ENCODE measurements around the gene SOX15.
A peak's percentile ranks its signal among the peaks of the same experiment; 100 is the strongest.

The SOX15 gene

DNA sequence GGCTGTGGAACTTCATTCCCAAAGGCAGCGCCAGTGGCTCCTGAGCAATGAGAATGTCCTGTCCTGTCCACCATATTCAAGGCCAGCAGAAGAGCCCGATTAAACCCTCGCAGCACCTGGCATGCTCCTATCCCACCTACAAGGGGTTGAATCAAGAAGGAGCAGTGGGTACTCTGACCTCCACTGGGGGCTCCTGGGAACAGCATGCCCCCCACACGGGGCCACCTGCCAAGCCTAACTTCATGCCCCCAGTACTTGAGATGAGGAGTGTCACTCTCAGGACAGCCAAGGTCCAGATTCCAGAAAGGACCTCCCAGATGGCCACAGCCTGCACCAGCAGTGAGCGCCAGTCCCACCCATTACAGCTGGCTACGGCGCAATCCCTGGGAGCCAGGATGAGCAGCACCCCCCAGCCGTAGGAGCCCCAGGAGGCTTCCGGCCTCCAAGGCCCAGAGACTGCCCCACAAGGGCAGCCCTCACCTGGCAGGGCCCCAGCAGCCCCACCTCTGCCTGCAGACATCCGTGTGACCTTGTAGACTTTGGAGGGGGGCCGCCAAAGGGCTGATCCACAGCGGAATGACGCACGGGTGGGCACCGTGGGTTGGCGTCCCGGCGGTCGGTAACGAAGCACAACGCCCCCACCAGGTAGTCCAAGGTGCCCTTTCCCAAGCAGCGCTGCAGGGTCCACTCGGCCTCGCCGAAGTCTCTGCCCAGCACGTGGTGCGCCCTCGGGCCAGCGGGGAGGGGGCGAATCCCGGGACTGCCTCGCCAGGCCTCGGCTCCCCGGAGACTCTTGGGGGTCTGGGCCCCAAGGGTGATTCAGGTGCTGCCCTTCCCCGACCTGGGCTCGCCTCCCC is 7.3 kb downstream of the SOX15 start:
- Histone ChIP-seq H3K27me3 (ENCODE audit: control insufficient read depth in 1 of 2, insufficient read depth in 2 of 2, low read length in 2 of 2) (no peaks in the 10 kb centered on the region), H3K9ac (ENCODE audit: low read length) (no peak overlapping the region), H3K4me3 (ENCODE audit: low read depth in 1 of 2, low read length in 2 of 2) (peak overlapping the region; percentile 27 to 80), H3K4me1 (ENCODE audit: insufficient read depth, low read length) (peaks cover 38% of the 10 kb centered on the region), H3K36me3 (ENCODE audit: insufficient read depth, low read length) (peaks cover 29% of the 10 kb centered on the region), H3K27ac (ENCODE audit: low read depth, low read length) (peak overlapping the region; percentile 96), H3K9me3 (ENCODE audit: low read length) (no peaks in the 10 kb centered on the region)

DNA sequence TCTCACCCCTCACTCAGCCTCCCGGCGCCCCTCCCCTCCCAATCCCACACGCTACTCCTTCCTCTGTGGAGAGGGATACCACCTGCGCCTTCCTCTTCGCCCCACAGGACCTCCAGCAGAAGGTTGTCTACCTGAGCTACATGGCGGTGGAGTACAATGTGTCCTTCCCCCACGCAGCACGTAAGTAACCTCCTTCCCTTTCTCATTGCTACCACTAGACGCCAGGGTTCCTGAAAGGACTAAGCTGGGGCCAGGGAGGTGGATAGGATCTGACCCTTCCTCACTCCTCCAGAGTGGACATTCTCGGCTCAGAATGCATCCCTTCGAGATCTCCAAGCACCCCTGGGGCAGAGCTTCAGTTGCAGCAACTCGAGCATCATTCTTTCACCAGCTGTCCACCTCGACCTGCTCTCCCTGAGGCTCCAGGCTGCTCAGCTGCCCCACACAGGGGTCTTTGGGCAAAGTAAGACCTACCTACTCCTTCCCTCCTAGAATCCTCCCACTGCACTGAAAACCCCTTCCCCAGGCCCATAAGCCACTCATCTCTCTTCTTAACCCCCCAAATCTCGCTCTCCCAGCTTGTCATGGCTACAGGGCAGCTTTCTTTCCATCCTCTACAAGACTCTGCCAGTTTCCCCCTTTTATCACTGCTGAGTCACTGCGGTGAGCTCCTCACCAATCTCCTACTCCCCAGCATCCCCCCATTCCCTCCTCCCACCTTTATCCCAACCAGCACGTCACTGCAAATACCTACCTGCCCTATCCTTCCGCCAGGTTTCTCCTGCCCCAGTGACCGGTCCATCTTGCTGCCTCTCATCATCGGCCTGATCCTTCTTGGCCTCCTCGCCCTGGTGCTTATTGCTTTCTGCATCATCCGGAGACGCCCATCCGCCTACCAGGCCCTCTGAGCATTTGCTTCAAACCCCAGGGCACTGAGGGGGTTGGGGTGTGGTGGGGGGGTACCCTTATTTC is 9.0 kb downstream of the SOX15 start:
- Histone ChIP-seq H3K9me3 (ENCODE audit: low read length) (no peaks in the 10 kb centered on the region), H3K9ac (ENCODE audit: low read length) (no peak overlapping the region), H3K4me3 (ENCODE audit: low read depth in 1 of 2, low read length in 2 of 2) (peak overlapping the region in 1 of 2 donors; percentile 41), H3K4me1 (ENCODE audit: insufficient read depth, low read length) (peaks cover 38% of the 10 kb centered on the region), H3K27ac (ENCODE audit: low read depth, low read length) (peak overlapping the region; percentile 73), H3K27me3 (ENCODE audit: control insufficient read depth in 1 of 2, insufficient read depth in 2 of 2, low read length in 2 of 2) (no peaks in the 10 kb centered on the region), H3K36me3 (ENCODE audit: insufficient read depth, low read length) (peaks cover 46% of the 10 kb centered on the region)

DNA sequence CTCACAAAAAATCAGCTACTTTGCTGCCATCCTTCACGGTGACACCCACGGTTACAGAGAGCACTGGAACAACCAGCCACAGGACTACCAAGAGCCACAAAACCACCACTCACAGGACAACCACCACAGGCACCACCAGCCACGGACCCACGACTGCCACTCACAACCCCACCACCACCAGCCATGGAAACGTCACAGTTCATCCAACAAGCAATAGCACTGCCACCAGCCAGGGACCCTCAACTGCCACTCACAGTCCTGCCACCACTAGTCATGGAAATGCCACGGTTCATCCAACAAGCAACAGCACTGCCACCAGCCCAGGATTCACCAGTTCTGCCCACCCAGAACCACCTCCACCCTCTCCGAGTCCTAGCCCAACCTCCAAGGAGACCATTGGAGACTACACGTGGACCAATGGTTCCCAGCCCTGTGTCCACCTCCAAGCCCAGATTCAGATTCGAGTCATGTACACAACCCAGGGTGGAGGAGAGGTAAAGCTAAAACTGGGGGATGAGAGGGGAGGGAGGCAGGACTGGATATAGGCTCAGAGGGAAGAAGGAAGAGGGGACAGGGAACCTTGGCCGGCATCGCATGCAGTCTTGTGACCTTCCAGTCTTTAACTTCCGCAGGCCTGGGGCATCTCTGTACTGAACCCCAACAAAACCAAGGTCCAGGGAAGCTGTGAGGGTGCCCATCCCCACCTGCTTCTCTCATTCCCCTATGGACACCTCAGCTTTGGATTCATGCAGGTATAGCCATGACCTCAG is 9.9 kb downstream of the SOX15 start:
- Histone ChIP-seq H3K36me3 (ENCODE audit: insufficient read depth, low read length) (peaks cover 55% of the 10 kb centered on the region), H3K27ac (ENCODE audit: low read depth, low read length) (peak overlapping the region; percentile 73), H3K4me3 (ENCODE audit: low read depth in 1 of 2, low read length in 2 of 2) (peak overlapping the region; percentile 21 to 41), H3K27me3 (ENCODE audit: control insufficient read depth in 1 of 2, insufficient read depth in 2 of 2, low read length in 2 of 2) (no peaks in the 10 kb centered on the region), H3K4me1 (ENCODE audit: insufficient read depth, low read length) (peaks cover 47% of the 10 kb centered on the region), H3K9ac (ENCODE audit: low read length) (no peak overlapping the region), H3K9me3 (ENCODE audit: low read length) (no peaks in the 10 kb centered on the region)

DNA sequence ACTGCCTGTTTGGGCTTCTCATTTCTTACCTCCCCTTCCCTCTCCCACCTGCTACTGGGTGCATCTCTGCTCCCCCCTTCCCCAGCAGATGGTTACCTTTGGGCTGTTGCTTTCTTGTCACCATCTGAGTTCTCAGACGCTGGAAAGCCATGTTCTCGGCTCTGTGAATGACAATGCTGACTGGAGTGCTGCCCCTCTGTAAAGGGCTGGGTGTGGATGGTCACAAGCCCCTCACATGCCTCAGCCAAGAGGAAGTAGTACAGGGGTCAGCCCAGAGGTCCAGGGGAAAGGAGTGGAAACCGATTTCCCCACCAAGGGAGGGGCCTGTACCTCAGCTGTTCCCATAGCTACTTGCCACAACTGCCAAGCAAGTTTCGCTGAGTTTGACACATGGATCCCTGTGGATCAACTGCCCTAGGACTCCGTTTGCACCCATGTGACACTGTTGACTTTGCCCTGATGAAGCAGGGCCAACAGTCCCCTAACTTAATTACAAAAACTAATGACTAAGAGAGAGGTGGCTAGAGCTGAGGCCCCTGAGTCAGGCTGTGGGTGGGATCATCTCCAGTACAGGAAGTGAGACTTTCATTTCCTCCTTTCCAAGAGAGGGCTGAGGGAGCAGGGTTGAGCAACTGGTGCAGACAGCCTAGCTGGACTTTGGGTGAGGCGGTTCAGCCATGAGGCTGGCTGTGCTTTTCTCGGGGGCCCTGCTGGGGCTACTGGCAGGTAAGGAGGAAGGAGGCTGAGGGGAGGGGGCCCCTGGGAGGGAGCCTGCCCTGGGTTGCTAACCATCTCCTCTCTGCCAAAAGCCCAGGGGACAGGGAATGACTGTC is 10.7 kb downstream of the SOX15 start, which contains the start of gene CD68:
TSS of gene CD68 (plus strand) at position 638 of the 833 bp plus-strand sequence. CDS start at position 678, 40 bp downstream.
- Histone ChIP-seq H3K36me3 (ENCODE audit: insufficient read depth, low read length) (peaks cover 63% of the 10 kb centered on the region), H3K4me3 (ENCODE audit: low read depth in 1 of 2, low read length in 2 of 2) (peak within 1 kb of the TSS; percentile 21 to 41), H3K27ac (ENCODE audit: low read depth, low read length) (peak within 1 kb of the TSS; percentile 73), H3K9me3 (ENCODE audit: low read length) (no peaks in the 10 kb centered on the region), H3K9ac (ENCODE audit: low read length) (no peak within 1 kb of the TSS), H3K4me1 (ENCODE audit: insufficient read depth, low read length) (peaks cover 50% of the 10 kb centered on the region), H3K27me3 (ENCODE audit: control insufficient read depth in 1 of 2, insufficient read depth in 2 of 2, low read length in 2 of 2) (no peaks in the 10 kb centered on the region)

DNA sequence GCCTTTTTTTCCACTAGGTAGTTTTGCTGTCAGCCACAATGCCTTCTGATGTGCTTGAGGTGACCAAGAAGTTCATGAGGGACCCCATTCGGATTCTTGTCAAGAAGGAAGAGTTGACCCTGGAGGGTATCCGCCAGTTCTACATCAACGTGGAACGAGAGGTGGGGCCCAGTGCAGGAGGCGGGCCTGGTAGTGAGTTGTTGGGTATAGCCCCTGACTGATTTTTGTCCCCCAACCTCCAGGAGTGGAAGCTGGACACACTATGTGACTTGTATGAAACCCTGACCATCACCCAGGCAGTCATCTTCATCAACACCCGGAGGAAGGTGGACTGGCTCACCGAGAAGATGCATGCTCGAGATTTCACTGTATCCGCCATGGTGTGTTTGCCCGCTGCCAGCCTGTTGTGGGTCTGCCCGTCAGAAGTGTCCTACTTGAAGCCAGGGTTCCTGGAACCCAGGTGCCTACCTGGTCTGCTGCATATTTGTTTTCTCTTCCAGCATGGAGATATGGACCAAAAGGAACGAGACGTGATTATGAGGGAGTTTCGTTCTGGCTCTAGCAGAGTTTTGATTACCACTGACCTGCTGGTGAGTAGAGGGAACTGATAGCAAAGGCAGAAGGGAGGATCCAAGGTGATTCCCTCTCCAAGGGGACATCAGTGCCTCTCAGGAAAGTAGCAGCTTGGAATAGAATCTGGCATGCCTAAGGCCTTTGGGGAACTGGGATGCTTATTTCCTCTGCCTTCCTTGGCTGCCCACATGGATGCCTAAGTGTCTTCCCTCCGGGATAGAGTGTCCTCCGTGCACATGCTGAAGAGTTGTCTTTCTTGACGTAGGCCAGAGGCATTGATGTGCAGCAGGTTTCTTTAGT is 12.3 kb downstream of the SOX15 start:
- Histone ChIP-seq H3K27me3 (ENCODE audit: control insufficient read depth in 1 of 2, insufficient read depth in 2 of 2, low read length in 2 of 2) (no peaks in the 10 kb centered on the region), H3K27ac (ENCODE audit: low read depth, low read length) (no peak overlapping the region), H3K4me1 (ENCODE audit: insufficient read depth, low read length) (peaks cover 44% of the 10 kb centered on the region), H3K4me3 (ENCODE audit: low read depth in 1 of 2, low read length in 2 of 2) (no peak overlapping the region), H3K36me3 (ENCODE audit: insufficient read depth, low read length) (peaks cover 64% of the 10 kb centered on the region), H3K9me3 (ENCODE audit: low read length) (no peaks in the 10 kb centered on the region), H3K9ac (ENCODE audit: low read length) (no peak overlapping the region)

DNA sequence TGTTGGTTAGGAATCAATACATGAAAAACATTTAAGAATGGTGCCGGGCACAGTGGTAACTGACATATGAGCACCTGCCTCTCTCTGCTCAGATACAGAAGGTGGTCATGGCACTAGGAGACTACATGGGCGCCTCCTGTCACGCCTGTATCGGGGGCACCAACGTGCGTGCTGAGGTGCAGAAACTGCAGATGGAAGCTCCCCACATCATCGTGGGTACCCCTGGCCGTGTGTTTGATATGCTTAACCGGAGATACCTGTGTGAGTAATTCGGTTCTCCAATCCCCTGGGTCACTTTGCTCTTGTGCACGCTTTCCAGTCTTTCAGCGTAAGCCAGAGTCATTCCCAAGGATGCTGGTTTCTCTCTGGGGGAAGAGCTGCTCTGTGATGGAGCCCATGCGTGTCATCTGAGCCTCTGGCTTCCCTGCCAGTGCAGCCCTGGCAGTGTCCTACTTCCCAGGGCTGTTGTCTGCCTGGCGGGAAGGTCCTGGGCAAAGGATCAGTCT is 13.4 kb downstream of the SOX15 start:
- Histone ChIP-seq H3K4me1 (ENCODE audit: insufficient read depth, low read length) (peaks cover 40% of the 10 kb centered on the region), H3K36me3 (ENCODE audit: insufficient read depth, low read length) (peaks cover 64% of the 10 kb centered on the region), H3K27ac (ENCODE audit: low read depth, low read length) (no peak overlapping the region)

DNA sequence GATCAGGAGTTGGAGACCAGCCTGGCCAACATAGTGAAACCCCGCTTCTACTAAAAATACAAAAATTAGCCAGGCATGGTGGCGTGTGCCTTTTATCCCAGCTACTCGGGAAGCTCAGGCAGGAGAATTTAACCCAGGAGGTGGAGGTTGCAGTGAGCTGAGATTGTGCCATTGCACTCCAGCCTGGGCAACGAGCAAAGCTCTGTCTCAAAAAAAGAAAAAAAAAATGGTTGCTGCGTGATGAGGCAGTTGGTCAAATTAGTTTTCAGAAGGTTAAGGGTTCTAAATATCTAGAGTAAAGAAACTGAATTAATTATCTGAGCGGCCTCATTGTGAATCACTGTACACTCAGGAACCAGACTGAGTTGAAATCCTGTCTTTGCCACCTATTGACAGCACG is 13.9 kb downstream of the SOX15 start:
- no peaks in the 10 kb centered on the region for H3K27me3 ChIP-seq (ENCODE audit: control insufficient read depth in 1 of 2, insufficient read depth in 2 of 2, low read length in 2 of 2)
- H3K9me3 ChIP-seq (ENCODE audit: low read length): no peaks in the 10 kb centered on the region
- no peak overlapping the region for H3K27ac ChIP-seq (ENCODE audit: low read depth, low read length)
- no peak overlapping the region for H3K4me3 ChIP-seq (ENCODE audit: low read depth in 1 of 2, low read length in 2 of 2)
- H3K9ac ChIP-seq (ENCODE audit: low read length): no peak overlapping the region
- H3K4me1 ChIP-seq (ENCODE audit: insufficient read depth, low read length): peaks cover 36% of the 10 kb centered on the region
- H3K36me3 ChIP-seq (ENCODE audit: insufficient read depth, low read length): peaks cover 67% of the 10 kb centered on the region

More for the DNA sequence above, 13.4 kb downstream of the SOX15 start:
- Histone ChIP-seq H3K27me3 (ENCODE audit: control insufficient read depth in 1 of 2, insufficient read depth in 2 of 2, low read length in 2 of 2) (no peaks in the 10 kb centered on the region), H3K9ac (ENCODE audit: low read length) (no peak overlapping the region), H3K4me3 (ENCODE audit: low read depth in 1 of 2, low read length in 2 of 2) (no peak overlapping the region), H3K9me3 (ENCODE audit: low read length) (no peaks in the 10 kb centered on the region)

DNA sequence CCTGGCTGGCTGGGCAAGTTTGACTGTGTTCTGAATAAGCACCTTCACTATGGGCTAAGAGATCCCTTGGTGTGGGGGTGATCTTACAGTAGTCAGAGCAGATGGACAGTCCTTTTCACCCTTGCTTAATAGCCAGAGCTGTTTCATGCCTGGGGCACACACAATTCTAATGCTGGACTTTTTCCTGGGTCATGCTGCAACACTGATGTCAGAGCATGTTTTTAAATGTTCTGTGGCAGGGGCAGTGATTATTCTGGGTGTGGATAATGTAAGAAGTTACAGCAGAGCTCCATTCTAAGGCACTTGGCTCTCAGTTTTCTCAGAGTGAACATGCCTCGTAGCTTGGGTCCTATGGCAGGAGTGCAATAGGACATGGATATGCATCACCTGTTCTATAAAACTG is 14.4 kb downstream of the SOX15 start:
- Histone ChIP-seq H3K4me3 (ENCODE audit: low read depth in 1 of 2, low read length in 2 of 2) (no peak overlapping the region), H3K36me3 (ENCODE audit: insufficient read depth, low read length) (peaks cover 67% of the 10 kb centered on the region), H3K27ac (ENCODE audit: low read depth, low read length) (no peak overlapping the region), H3K9ac (ENCODE audit: low read length) (no peak overlapping the region), H3K4me1 (ENCODE audit: insufficient read depth, low read length) (peaks cover 35% of the 10 kb centered on the region), H3K9me3 (ENCODE audit: low read length) (no peaks in the 10 kb centered on the region), H3K27me3 (ENCODE audit: control insufficient read depth in 1 of 2, insufficient read depth in 2 of 2, low read length in 2 of 2) (no peaks in the 10 kb centered on the region)

DNA sequence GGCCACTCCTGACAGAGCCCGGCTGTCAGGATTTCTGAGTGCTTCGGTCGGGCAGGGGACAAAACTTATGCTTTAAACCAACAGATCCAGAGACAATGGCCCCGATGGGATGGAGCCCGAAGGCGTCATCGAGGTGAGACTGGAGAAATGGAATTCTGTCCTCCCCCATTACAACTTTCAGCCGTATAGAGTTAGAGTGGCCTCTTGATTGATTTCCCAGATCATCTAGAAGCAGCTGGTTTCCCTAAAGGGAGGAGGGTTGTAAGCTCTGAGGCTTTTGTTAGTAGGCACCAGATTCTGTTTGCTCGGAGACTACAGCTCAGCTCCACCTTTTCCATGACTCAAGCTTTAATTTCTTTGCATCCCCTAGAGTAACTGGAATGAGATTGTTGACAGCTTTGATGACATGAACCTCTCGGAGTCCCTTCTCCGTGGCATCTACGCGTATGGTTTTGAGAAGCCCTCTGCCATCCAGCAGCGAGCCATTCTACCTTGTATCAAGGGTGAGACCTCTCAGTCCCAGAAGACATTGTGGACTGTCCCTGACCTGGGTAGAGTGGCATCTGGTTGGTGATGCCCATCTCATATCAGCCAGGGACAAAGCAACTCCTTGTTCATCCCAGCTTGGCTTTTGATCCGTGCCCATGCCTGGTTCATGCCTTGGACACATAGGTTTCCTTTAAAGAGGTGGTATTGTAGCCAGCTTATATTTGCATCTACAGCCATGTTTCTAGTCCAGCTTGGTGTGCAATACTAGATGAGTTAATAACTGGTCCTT is 15.5 kb downstream of the SOX15 start:
- Histone ChIP-seq H3K4me1 (ENCODE audit: insufficient read depth, low read length) (peaks cover 25% of the 10 kb centered on the region), H3K36me3 (ENCODE audit: insufficient read depth, low read length) (peaks cover 72% of the 10 kb centered on the region), H3K4me3 (ENCODE audit: low read depth in 1 of 2, low read length in 2 of 2) (peak overlapping the region; percentile 83 to 85), H3K9me3 (ENCODE audit: low read length) (no peaks in the 10 kb centered on the region), H3K27me3 (ENCODE audit: control insufficient read depth in 1 of 2, insufficient read depth in 2 of 2, low read length in 2 of 2) (no peaks in the 10 kb centered on the region), H3K27ac (ENCODE audit: low read depth, low read length) (peak overlapping the region; percentile 88), H3K9ac (ENCODE audit: low read length) (peak overlapping the region; percentile 21)

Data from muscle layer of colon (tissue), 2 donors.